PC-3 (cell line): ENCODE measurements around the gene CCNJL. TPM values are rescaled to one million over a fixed set of nuclear protein-coding genes. Genes with fewer than 3 reads are reported as not detected.

ENCODE experiments used
- ATAC-seq: fragments of 200-7000 bp; cut with Tn5 transposase; 2 replicates; pipeline ENCODE4 v1.9.1; 2020; ENCODE audit warnings: mild to moderate bottlenecking, moderate library complexity
- BruUV-seq: library from RNA; stranded (reverse); fragments of 400-500 nt; replicated peaks from 2 replicates; lab custom pipeline; 2021; lab: Mats Ljungman, UMichigan
- CTCF ChIA-PET: fragments of 300-600 bp; sonication (Branson Sonifier 250); formaldehyde crosslinking; loops from one replicate; lab custom pipeline; 2022; ENCODE audit warnings: antibody characterized with exemption; lab: Charles Lee
- POLR2A ChIA-PET: fragments of 300-600 bp; sonication (Branson Sonifier 250); formaldehyde crosslinking; loops from one replicate; lab custom pipeline; 2022; ENCODE audit warnings: antibody characterized with exemption; ENCODE audit not compliant: unreplicated experiment; lab: Charles Lee
- DNase-seq: peaks from one replicate; pipeline ENCODE4 v3.0.0-alpha.2; 2015
- H2AFZ ChIP-seq: fragments of 300-600 bp; sonication (generic); 2 replicates; pipeline ENCODE4 v1.6.0; 2016; ENCODE audit warnings: antibody characterized with exemption, low read length
- H3F3A ChIP-seq: fragments of 300-600 bp; sonication (generic); one replicate; pipeline ENCODE4 v1.6.0; 2017; ENCODE audit warnings: antibody characterized with exemption, low read length, control low read depth, mild to moderate bottlenecking; ENCODE audit not compliant: unreplicated experiment
- H3K27ac ChIP-seq: fragments of 300-600 bp; sonication (generic); 2 replicates; pipeline ENCODE4 v1.5.1; 2016; ENCODE audit warnings: mild to moderate bottlenecking, low read length
- H3K27me3 ChIP-seq: fragments of 300-600 bp; sonication (generic); 2 replicates; pipeline ENCODE4 v1.6.1; 2016; ENCODE audit warnings: low read length, mixed read lengths
- H3K36me3 ChIP-seq: fragments of 300-600 bp; sonication (generic); 2 replicates; pipeline ENCODE4 v1.6.1; 2016; ENCODE audit warnings: low read depth, mixed run types, low read length, mixed read lengths
- H3K4me1 ChIP-seq: fragments of 300-600 bp; sonication (generic); 2 replicates; pipeline ENCODE4 v1.5.1; 2016; ENCODE audit warnings: low read length; ENCODE audit not compliant: insufficient read depth
- H3K4me2 ChIP-seq: fragments of 300-600 bp; sonication (generic); 2 replicates; pipeline ENCODE4 v1.6.0; 2016; ENCODE audit warnings: low read length
- H3K4me3 ChIP-seq: fragments of 300-600 bp; sonication (generic); 2 replicates; pipeline ENCODE4 v1.5.1; 2016; ENCODE audit warnings: mild to moderate bottlenecking, low read length, mixed read lengths
- H3K79me2 ChIP-seq: fragments of 300-600 bp; sonication (generic); 2 replicates; pipeline ENCODE4 v1.6.1; 2017; ENCODE audit warnings: low read length, mixed read lengths
- H3K9ac ChIP-seq: fragments of 300-600 bp; sonication (generic); 2 replicates; pipeline ENCODE4 v1.6.0; 2016; ENCODE audit warnings: mild to moderate bottlenecking, low read length
- H3K9me2 ChIP-seq: fragments of 300-600 bp; sonication (generic); replicated peaks from 2 replicates; pipeline ENCODE4 v1.6.1; 2016; ENCODE audit warnings: mixed run types, low read length, mixed read lengths
- H3K9me3 ChIP-seq: fragments of 300-600 bp; sonication (generic); 2 replicates; pipeline ENCODE4 v1.6.1; 2016; ENCODE audit warnings: low read length, mixed read lengths
- H4K20me1 ChIP-seq: fragments of 300-600 bp; sonication (generic); 2 replicates; pipeline ENCODE4 v1.6.1; 2016; ENCODE audit warnings: low read length, mixed read lengths
- CTCF ChIP-seq: fragments of 300-600 bp; sonication (generic); conservative IDR thresholded peaks from 2 replicates; pipeline ENCODE4 v1.5.1; 2017; ENCODE audit warnings: antibody characterized with exemption, low read depth, mild to moderate bottlenecking, low read length
- EZH2 ChIP-seq: fragments of 300-600 bp; sonication (generic); IDR thresholded peaks from one replicate; pipeline ENCODE4 v1.6.1; 2017; ENCODE audit warnings: antibody characterized with exemption, mild to moderate bottlenecking, low read length; ENCODE audit not compliant: unreplicated experiment
- EZH2phosphoT487 ChIP-seq: fragments of 300-600 bp; sonication (generic); IDR thresholded peaks from 2 replicates; pipeline ENCODE4 v1.6.1; 2018; ENCODE audit warnings: mild to moderate bottlenecking, antibody characterized with exemption, low read length, borderline replicate concordance
- intact Hi-C: fragments of 100-400 bp; cut with micrococcal nuclease; formaldehyde crosslinking; loops from 2 replicates; pipeline ENCODE4 v1.9.0; 2023
- total RNA-seq: library from RNA; depleted of rRNA; stranded (reverse); fragments of >200 nt; gene quantifications from 2 replicates; pipeline ENCODE4 v1.2.3, GENCODE V29; 2014

Gene CCNJL
- total RNA-seq, 1 experiment from 2014 or later, result 7.7 TPM

GRCh38 chr5:160237571-160238093, 74.7 kb downstream of the CCNJL start:
- no peaks in the 10 kb centered on the region for H3K79me2 ChIP-seq
- DNase-seq, result no peak
- no peak overlapping the region for H3K27ac ChIP-seq
- H3K27me3 ChIP-seq, result no peaks in the 10 kb centered on the region
- H3K36me3 ChIP-seq, result no peaks in the 10 kb centered on the region
- TF ChIP-seq EZH2, result no peak
- no peak for TF ChIP-seq EZH2phosphoT487
- TF ChIP-seq CTCF, result no peak
- no peaks in the 10 kb centered on the region for H3F3A ChIP-seq
- BruUV-seq, result no TSS peak
- POLR2A ChIA-PET, result no interaction called here
- H3K9me3 ChIP-seq, result no peaks in the 10 kb centered on the region
- H3K4me1 ChIP-seq, result no peaks in the 10 kb centered on the region
- H2AFZ ChIP-seq, result no peak overlapping the region
- H3K4me3 ChIP-seq, result no peak overlapping the region
- H3K4me2 ChIP-seq, result no peak overlapping the region
- no peak overlapping the region for H3K9ac ChIP-seq
- ATAC-seq, result 0 out of 2 replicates have a peak, but pooled peaks have one; percentile 13
- intact Hi-C loops, result no loop called here
- no peaks in the 10 kb centered on the region for H3K9me2 ChIP-seq
- H4K20me1 ChIP-seq, result no peaks in the 10 kb centered on the region
- CTCF ChIA-PET, result no interaction called here

- DNase-seq, result no peak
- CTCF ChIA-PET, result no interaction called here
Observed at GRCh38 chr5:160235731-160236130, 76.6 kb downstream of the CCNJL start.

More at GRCh38 chr5:160235731-160236130, 76.6 kb downstream of the CCNJL start:
- intact Hi-C loops, result no loop called here
- no peak overlapping the region for H3K27ac ChIP-seq
- H3K9me3 ChIP-seq, result no peaks in the 10 kb centered on the region
- H3K36me3 ChIP-seq, result no peaks in the 10 kb centered on the region
- no peaks in the 10 kb centered on the region for H3K79me2 ChIP-seq
- no peak overlapping the region for H3K4me3 ChIP-seq
- no peak overlapping the region for H3K9ac ChIP-seq
- H3K9me2 ChIP-seq, result no peaks in the 10 kb centered on the region
- POLR2A ChIA-PET, result no interaction called here
- peaks cover 5% of the 10 kb centered on the region for H3F3A ChIP-seq
- H3K4me2 ChIP-seq, result no peak overlapping the region
- no TSS peak for BruUV-seq
- no peak for ATAC-seq
- H3K4me1 ChIP-seq, result peaks cover 10% of the 10 kb centered on the region
- no peaks in the 10 kb centered on the region for H4K20me1 ChIP-seq
- TF ChIP-seq EZH2phosphoT487 (no peak), EZH2 (no peak), CTCF (no peak)
- H2AFZ ChIP-seq, result no peak overlapping the region
- no peaks in the 10 kb centered on the region for H3K27me3 ChIP-seq
